ENCODE measurements around the gene CCDC149.
A peak's percentile ranks its signal among the peaks of the same experiment; 100 is the strongest.

The CCDC149 gene

GRCh38 chr4:24777536-24778463 is 135.0 kb downstream of the CCDC149 start:
- DNase-seq (ENCODE audit: low read depth in 2 of 2), result no peak

DNA sequence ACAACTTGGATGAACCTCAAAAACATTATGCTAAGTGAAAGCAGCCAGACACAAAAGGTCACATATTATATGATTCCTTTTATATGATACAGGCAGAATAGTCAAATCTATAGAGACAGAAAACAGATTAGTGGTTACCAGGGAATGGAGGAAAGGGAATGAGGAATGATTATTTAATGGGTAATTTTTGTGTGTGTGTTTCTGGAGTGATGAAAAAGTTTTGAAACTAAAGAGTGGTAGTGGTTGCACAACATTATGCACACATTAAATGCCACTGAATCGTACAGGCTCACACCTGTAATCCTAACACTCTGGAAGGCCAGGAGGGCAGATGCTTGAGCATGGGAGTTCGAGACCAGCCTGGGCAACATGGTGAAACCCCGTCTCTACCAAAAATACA is 137.1 kb downstream of the CCDC149 start:
- DNase-seq (ENCODE audit: low read depth in 2 of 2), result no peak

DNA sequence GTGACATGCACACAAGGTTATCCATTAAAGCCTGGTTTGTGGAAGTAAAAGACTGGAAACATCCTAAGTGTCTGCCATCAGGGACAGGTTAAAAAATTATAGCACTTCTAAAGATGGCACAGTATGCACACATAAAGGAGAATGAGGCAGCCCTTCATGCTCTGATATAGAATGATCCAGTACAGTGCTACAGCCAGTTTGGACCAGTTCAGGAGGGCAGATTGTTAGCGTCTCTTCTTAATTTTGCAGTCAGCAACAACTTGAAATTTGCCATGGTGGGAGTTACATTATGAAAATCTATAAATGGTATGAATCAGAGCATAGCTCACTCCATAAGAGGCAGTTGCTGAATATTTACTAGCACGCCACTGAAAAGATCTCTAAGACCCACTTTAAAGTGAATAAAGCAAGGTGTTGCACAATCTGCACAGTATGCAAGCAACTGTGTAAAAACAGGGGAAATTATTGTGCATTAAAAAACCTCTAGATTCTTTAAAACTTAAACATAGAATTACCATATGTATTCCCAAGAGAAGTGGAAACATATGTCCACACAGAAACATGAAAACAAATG is 137.7 kb downstream of the CCDC149 start:
- DNase-seq (ENCODE audit: low read depth in 2 of 2), result no peak

- DNase-seq (ENCODE audit: low read depth in 2 of 2), result no peak
These were observed 138.4 kb downstream of the CCDC149 start for GRCh38 chr4:24774452-24774851.

- no peak for DNase-seq (ENCODE audit: low read depth in 2 of 2)
These were observed 139.9 kb downstream of the CCDC149 start for GRCh38 chr4:24772952-24773351.

DNA sequence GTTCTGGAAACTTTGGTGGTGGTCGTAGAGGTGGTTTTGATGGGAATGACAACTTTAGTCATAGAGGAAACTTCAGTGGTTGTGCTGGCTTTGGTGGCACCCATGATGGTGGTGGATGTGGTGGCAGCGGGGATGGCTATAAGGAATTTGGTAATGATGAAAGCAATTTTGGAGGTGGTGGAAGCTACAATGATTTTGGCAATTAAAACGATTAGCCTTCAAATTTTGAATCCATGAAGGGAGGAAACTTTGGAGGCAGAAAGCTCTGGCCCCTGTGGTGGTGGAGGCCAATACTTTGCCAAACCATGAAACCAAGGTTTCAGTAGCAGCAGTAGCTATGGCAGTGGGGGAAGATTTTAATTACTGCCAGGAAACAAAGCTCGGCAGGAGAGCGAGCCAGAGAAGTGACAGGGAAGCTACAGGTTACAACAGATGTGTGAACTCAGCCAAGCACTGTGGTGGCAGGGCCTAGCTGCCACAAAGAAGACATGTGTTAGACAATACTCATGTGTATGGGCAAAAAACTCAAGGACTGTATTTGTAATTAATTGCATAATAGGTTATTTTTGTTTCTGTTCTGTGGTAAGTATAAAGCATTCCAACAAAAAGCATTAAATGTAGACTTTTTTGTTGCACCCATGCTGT is 140.7 kb downstream of the CCDC149 start:
- no peak for DNase-seq (ENCODE audit: low read depth in 2 of 2)

- DNase-seq (ENCODE audit: low read depth in 2 of 2), result no peak
These were observed 141.6 kb downstream of the CCDC149 start for GRCh38 chr4:24771241-24771640.

DNA sequence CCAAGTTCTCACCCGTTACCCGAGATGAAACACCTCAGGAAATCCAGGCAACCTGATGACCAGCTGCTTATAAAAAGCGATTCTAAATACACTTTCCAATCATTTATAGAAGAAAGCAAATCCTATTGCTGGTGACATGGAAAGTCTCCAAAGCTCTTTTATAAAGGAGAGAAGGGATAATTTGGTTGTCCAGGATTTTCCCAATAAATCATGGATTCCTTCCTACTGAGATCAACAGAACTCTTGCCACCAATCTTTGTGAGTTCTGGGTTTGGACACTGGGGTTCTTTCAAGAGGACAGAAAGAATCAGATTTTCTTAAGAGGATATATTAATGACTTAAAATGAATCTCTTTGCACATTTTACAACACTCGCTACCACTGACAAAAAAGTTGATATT is 142.2 kb downstream of the CCDC149 start:
- DNase-seq (ENCODE audit: low read depth in 2 of 2), result no peak

DNA sequence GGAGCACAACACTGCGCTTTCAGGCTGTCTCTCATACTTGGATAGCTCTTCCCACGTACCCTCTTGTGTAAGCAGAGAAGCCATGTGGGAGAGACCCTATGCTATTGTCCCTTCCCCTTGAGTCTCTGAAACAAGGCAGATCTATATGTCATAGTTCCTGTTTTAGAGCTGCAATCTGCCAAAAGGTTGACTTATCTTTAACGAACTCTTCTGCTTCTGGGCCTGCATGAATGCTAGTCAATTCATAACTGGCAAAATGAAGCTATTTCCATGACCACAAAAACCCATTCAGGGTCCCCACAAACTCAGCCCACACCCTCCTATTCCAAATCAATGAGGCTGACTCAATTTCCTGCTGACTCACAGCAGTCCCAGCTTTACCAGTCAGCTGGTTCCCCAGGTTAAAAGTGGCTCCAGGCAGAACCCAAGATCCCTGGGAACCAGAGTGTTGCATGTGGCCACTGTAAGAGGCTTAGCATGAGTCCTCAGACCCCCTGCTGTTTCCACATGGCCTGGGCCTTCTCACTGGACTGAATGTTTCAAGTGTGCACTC is 142.7 kb downstream of the CCDC149 start:
- peak in 1 of 2 donors; percentile 0 for DNase-seq (ENCODE audit: low read depth in 2 of 2)

- DNase-seq (ENCODE audit: low read depth in 2 of 2), result no peak
These were observed 143.3 kb downstream of the CCDC149 start for GRCh38 chr4:24769571-24769970.

DNA sequence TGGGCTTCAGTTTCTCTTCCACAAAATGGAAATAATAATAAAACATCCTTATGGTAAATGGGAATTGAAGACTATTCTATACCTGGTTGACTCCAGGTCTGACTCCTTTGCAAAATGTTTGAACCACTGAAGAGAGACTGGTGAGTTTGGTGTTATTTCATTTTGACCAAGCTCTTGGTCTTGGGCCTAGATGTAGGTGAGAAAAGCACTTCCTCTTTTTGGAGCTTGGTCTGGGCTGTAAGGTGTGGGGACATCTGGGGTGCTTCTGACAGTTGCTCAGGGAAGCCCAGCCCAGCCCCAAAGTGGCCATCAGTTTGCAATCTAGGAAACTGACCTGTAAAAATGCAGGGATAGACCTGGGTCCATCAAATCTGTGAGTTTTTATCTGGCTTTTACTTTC is 144.2 kb downstream of the CCDC149 start:
- DNase-seq (ENCODE audit: low read depth in 2 of 2), result no peak

DNA sequence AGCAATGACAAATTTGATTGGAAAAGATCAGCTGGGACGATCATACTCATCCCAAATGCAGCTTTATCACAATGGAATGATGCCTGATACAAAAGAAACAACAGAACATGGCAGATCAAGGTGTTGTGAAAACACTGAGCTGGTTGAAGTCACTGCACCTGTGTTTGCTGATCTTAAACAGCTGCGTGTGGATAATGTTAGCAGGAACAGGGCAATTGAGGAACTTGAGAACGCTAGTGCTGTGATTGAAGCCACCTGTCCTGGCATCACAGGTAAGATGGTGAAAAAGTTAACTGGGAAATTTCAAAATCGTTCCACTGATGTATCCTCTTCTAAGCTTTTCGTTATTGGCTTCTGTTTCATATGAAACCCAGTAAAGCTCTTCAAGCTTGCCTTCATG is 144.8 kb downstream of the CCDC149 start:
- DNase-seq (ENCODE audit: low read depth in 2 of 2), result no peak

GRCh38 chr4:24765376-24765988 is 147.4 kb downstream of the CCDC149 start:
- no peak for DNase-seq (ENCODE audit: low read depth in 2 of 2)

- DNase-seq (ENCODE audit: low read depth in 2 of 2), result no peak
These were observed 148.5 kb downstream of the CCDC149 start for GRCh38 chr4:24764345-24764744.

- DNase-seq (ENCODE audit: low read depth in 2 of 2), result no peak
These were observed 149.1 kb downstream of the CCDC149 start for GRCh38 chr4:24763631-24764297.
